Thyroid gland (tissue), 4 donors: Measurements from ENCODE around the gene LRRC37A. TPM values are rescaled to one million over a fixed set of nuclear protein-coding genes. Genes with fewer than 3 reads are reported as not detected.
"Not testable (repeated sequence)": the region's sequence is repeated elsewhere in the genome, so short reads cannot be mapped to it uniquely, and the experiment has no call there.

Experiments used
- DNase-seq, 2 donors: peaks; one replicate each; pipeline ENCODE4 v3.0.0-alpha.2; 2019
- H3K27ac ChIP-seq, 3 donors: fragments of 200-600 bp; sonication (generic); 1 replicate in 2 of 3; 2 replicates in 1 of 3; pipeline ENCODE4 v1.5.1; 2016 to 2019; ENCODE audit warnings: mild to moderate bottlenecking in 1 of 3, moderate library complexity in 1 of 3
- H3K27me3 ChIP-seq: fragments of 200-600 bp; sonication (generic); one replicate; pipeline ENCODE4 v1.5.1; 2019
- H3K36me3 ChIP-seq, 2 donors: fragments of 200-600 bp; sonication (generic); one replicate each; pipeline ENCODE4 v1.5.1; 2016 to 2019
- H3K4me1 ChIP-seq, 2 donors: fragments of 200-600 bp; sonication (generic); one replicate each; pipeline ENCODE4 v1.5.1; 2017 to 2019
- H3K4me3 ChIP-seq, 3 donors: fragments of 200-600 bp; sonication (generic); replicated peaks in 1 of 3; 1 replicate in 2 of 3; 2 replicates in 1 of 3; pipeline ENCODE4 v1.5.1; 2016; ENCODE audit warnings: mild to moderate bottlenecking in 1 of 3
- H3K9me3 ChIP-seq: fragments of 200-600 bp; sonication (generic); one replicate; pipeline ENCODE4 v1.5.1; 2017
- WGBS, 2 donors: methylation state at CpG; one replicate each; pipeline ENCODE4 v1.1.5; 2017; 5-methylcytosine and 5-hydroxymethylcytosine counted together
- intact Hi-C: fragments of 100-400 bp; cut with DNase I; formaldehyde crosslinking; loops from one replicate; pipeline ENCODE4 v1.15.1; 2023
- small RNA-seq: library from RNA; depleted of rRNA; stranded (forward); fragments of <200 nt; gene quantifications from one replicate; pipeline ENCODE3, GENCODE V24; 2016
- total RNA-seq, 4 donors: library from RNA; depleted of rRNA; stranded (reverse); fragments of >200 nt; gene quantifications; one replicate each; pipeline ENCODE4 v1.2.3, GENCODE V29; 2016

LRRC37A gene
- total RNA-seq, 4 donors from 2014 or later, result 1.2 to 2.7 (median 2.4) TPM

GRCh38 chr17:46372236-46373229 is 77.6 kb downstream of the LRRC37A start:
- DNase-seq, intact Hi-C loops, H3K27ac ChIP-seq, H3K4me3 ChIP-seq, H3K4me1 ChIP-seq, H3K36me3 ChIP-seq, H3K9me3 ChIP-seq, H3K27me3 ChIP-seq: not testable (repeated sequence)
- WGBS, 2 donors, result no CpG with 5 or more reads among the region's 95 CpGs

DNA sequence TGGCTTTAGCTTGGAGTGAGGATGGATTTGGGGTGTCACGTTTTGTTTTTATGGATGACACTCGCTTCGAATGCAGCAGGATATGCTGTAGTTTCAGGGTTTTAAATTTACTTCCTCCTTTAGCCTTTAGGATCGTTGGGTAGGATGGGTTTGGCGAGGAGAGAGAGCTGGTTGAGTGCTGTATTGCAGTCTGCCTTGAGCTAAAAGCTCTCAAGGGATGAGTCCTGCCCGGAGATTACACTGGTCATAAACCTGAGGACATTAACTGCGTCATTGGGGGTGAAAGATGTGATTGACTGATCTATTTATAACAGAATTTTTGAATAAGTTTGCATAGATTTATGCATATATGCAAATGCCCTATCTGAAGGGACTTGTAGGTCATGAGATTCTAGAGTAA is 78.5 kb downstream of the LRRC37A start:
- H3K36me3 ChIP-seq, H3K4me3 ChIP-seq, H3K9me3 ChIP-seq, intact Hi-C loops, H3K27me3 ChIP-seq, H3K27ac ChIP-seq, H3K4me1 ChIP-seq, DNase-seq: not testable (repeated sequence)
- no CpG with 5 or more reads among the region's 7 CpGs for WGBS, 2 donors

DNA sequence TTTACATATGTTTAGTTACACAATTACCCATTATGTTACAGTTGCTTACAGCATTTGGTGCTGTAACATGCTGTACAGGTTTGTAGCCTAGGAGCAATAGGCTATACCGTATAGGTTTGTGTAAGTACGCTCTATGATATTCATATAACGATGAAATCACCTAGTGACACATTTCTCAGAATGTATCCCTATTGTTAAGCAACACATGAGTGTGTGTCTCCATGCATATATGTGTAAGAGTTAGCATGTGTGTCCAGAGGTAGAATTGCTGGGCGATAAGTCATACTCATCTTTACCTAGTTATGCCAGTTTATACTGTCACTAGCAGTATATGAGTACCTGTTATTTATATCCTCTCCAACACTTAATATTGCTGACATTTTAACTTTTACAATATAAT is 88.2 kb downstream of the LRRC37A start:
- intact Hi-C loops, H3K27me3 ChIP-seq, DNase-seq, H3K27ac ChIP-seq, H3K36me3 ChIP-seq, H3K4me1 ChIP-seq, H3K9me3 ChIP-seq, H3K4me3 ChIP-seq: not testable (repeated sequence)
- 95 to 96% methylated on average over 3 of the region's 4 CpGs for WGBS, 2 donors

DNA sequence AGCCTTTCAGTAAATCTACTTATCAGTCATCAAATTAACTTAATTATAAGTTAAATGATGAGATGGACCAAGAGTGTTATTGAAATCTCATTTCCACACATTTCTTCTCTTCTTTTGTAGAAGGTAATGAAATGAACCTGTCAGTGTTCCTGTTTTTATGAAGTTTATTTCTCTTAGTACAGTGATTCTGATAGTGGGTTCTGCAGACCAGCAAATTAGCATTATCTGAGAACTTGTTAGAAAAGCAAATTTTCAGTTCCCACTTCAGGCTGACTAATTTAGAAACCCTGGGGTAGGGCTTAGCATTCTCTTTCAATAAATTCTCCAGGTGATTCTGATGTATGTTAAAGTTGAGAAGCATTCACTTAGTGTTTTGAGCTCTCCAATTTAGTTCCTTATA is 90.6 kb downstream of the LRRC37A start:
- H3K27ac ChIP-seq, DNase-seq, intact Hi-C loops, H3K36me3 ChIP-seq, H3K27me3 ChIP-seq, H3K4me1 ChIP-seq, H3K9me3 ChIP-seq, H3K4me3 ChIP-seq: not testable (repeated sequence)

Small RNAs within 50 kb of the gene (small RNA-seq; reads per million reads assigned to genes)
- gene RN7SL656P, result not detected

Other genes starting within 250 kb of the LRRC37A start
- 100 to 1,000 TPM in 3 of 4 donors, 10 to 100 TPM in 1; 90.7 to 209 (median 124) TPM for gene KANSL1, start 101.7 kb upstream of the LRRC37A start, total RNA-seq
- gene ARL17B, start 66.6 kb downstream of the LRRC37A start, total RNA-seq, result 10 to 100 TPM; 13.7 to 55.9 (median 31.0) TPM
- gene LRRC37A2, start 217.3 kb downstream of the LRRC37A start, total RNA-seq, result 10 to 100 TPM in 3 of 4 donors, 1 to 10 TPM in 1; 9.4 to 17.6 (median 16.0) TPM